HG03159 (cell line): ENCODE results near the gene CNN3.

Experiments
- ATAC-seq: cut with Tn5 transposase; IDR thresholded peaks from one replicate; pipeline ENCODE4 v1.9.1; 2021; ENCODE audit warnings: mild to moderate bottlenecking, moderate library complexity; ENCODE audit not compliant: unreplicated experiment

CNN3 gene

GRCh38 chr1:94892604-94893254 lies 34.2 kb downstream of the CNN3 start:
- no peak for ATAC-seq

GRCh38 chr1:94888201-94888600 lies 38.7 kb downstream of the CNN3 start:
- no peak for ATAC-seq

- no peak for ATAC-seq
These were observed 39.2 kb downstream of the CNN3 start for GRCh38 chr1:94887603-94888171.

- no peak for ATAC-seq
These were observed 39.8 kb downstream of the CNN3 start for GRCh38 chr1:94887106-94887505.

GRCh38 chr1:94886361-94886760 lies 40.5 kb downstream of the CNN3 start:
- no peak for ATAC-seq

GRCh38 chr1:94884507-94884906 lies 42.4 kb downstream of the CNN3 start:
- ATAC-seq, result no peak

- ATAC-seq, result no peak
These were observed 42.8 kb downstream of the CNN3 start for GRCh38 chr1:94884106-94884505.

GRCh38 chr1:94883691-94884090 lies 43.2 kb downstream of the CNN3 start:
- no peak for ATAC-seq

GRCh38 chr1:94878329-94878728 lies 48.6 kb downstream of the CNN3 start:
- no peak for ATAC-seq

- ATAC-seq, result no peak
These were observed 50.5 kb downstream of the CNN3 start for GRCh38 chr1:94876362-94876761.

GRCh38 chr1:94875794-94876193 lies 51.1 kb downstream of the CNN3 start:
- no peak for ATAC-seq

GRCh38 chr1:94874423-94874822 lies 52.5 kb downstream of the CNN3 start:
- no peak for ATAC-seq

GRCh38 chr1:94873520-94874351 lies 53.2 kb downstream of the CNN3 start:
- no peak for ATAC-seq

GRCh38 chr1:94872771-94873495 lies 54.0 kb downstream of the CNN3 start:
- no peak for ATAC-seq

- ATAC-seq, result no peak
These were observed 55.9 kb downstream of the CNN3 start for GRCh38 chr1:94871031-94871430.

GRCh38 chr1:94866164-94866807 lies 60.6 kb downstream of the CNN3 start:
- ATAC-seq, result no peak

- no peak for ATAC-seq
These were observed 61.5 kb downstream of the CNN3 start for GRCh38 chr1:94865360-94865759.

- ATAC-seq, result no peak
These were observed 62.1 kb downstream of the CNN3 start for GRCh38 chr1:94864821-94865220.

- ATAC-seq, result no peak
These were observed 63.0 kb downstream of the CNN3 start for GRCh38 chr1:94863919-94864318.

GRCh38 chr1:94863297-94863911 lies 63.5 kb downstream of the CNN3 start:
- ATAC-seq, result no peak
